T-cell (primary cell): ENCODE results near the gene NYAP2. TPM values are rescaled to one million over a fixed set of nuclear protein-coding genes. Genes with fewer than 3 reads are reported as not detected.

Source experiments
- ATAC-seq, 4 experiments: fragments of 200-7000 bp in 3 of 4; fragments of 150-1000 bp in 1 of 4; cut with Tn5 transposase; replicated peaks in 1 of 4; 1 replicate in 3 of 4; 2 replicates in 1 of 4; pipeline ENCODE4 v1.10.0; 2021; ENCODE audit warnings: moderate library complexity in 3 of 4, mild to moderate bottlenecking in 2 of 4, moderate number of reproducible peaks in 1 of 4
- CTCF ChIA-PET, 2 donors: fragments of 300-600 bp; sonication (Branson Sonifier 250); formaldehyde crosslinking; loops; one replicate each; lab custom pipeline; 2022; ENCODE audit warnings: antibody characterized with exemption in 2 of 2; lab: Charles Lee
- POLR2A ChIA-PET, 2 donors: fragments of 300-600 bp; sonication (Branson Sonifier 250); formaldehyde crosslinking; loops; one replicate each; lab custom pipeline; 2022; ENCODE audit warnings: antibody characterized with exemption in 2 of 2; lab: Charles Lee
- DNase-seq, 35 experiments: peaks; one replicate each; pipeline versions ENCODE4 v3.0.0 to v3.0.0-alpha.2; 2013 to 2023
- H3K27ac ChIP-seq: one replicate; pipeline ENCODE4 v1.5.1; 2013; ENCODE audit warnings: low read length
- H3K27me3 ChIP-seq, 2 experiments: replicated peaks in 1 of 2; 1 replicate in 1 of 2; 2 replicates in 1 of 2; pipeline versions ENCODE4 v1.6.1 to v1.7.0; 2013; ENCODE audit warnings: low read length in 1 of 2, mixed read lengths in 1 of 2; ENCODE audit not compliant: control insufficient read depth in 2 of 2, insufficient read depth in 2 of 2; ENCODE audit errors: extremely low read depth in 1 of 2
- H3K36me3 ChIP-seq, 2 donors: 1 replicate in 1 of 2; 2 replicates in 1 of 2; pipeline versions ENCODE4 v1.6.1 to v1.7.0; 2013; ENCODE audit warnings: low read length in 1 of 2; ENCODE audit not compliant: control insufficient read depth in 2 of 2, insufficient read depth in 1 of 2; ENCODE audit errors: extremely low read depth in 1 of 2
- H3K4me1 ChIP-seq, 2 experiments: 1 replicate in 1 of 2; 2 replicates in 1 of 2; pipeline versions ENCODE4 v1.6.1 to v1.7.0; 2013; ENCODE audit warnings: low read length in 2 of 2, mixed read lengths in 1 of 2; ENCODE audit not compliant: insufficient read depth in 2 of 2, control insufficient read depth in 1 of 2; ENCODE audit errors: extremely low read depth in 1 of 2
- H3K4me3 ChIP-seq, 2 donors: 1 replicate in 1 of 2; 2 replicates in 1 of 2; pipeline versions ENCODE4 v1.5.1 to v1.7.0; 2013; ENCODE audit warnings: mild to moderate bottlenecking in 2 of 2, low read length in 1 of 2, moderate library complexity in 1 of 2; ENCODE audit not compliant: control insufficient read depth in 1 of 2; ENCODE audit errors: extremely low read depth in 1 of 2
- H3K9me3 ChIP-seq: 2 replicates; pipeline ENCODE4 v1.7.0; 2013
- H3K27ac Mint-ChIP-seq, 2 donors: one replicate each; pipeline ENCODE4 v1.8.0; 2020 to 2021; ENCODE audit warnings: mild to moderate bottlenecking in 2 of 2, mixed read lengths in 2 of 2
- H3K27me3 Mint-ChIP-seq, 2 donors: one replicate each; pipeline ENCODE4 v1.8.0; 2021 to 2022; ENCODE audit warnings: mixed read lengths in 2 of 2
- H3K36me3 Mint-ChIP-seq: one replicate; pipeline ENCODE4 v1.8.0; 2021; ENCODE audit warnings: mixed read lengths
- H3K4me1 Mint-ChIP-seq, 3 donors: one replicate each; pipeline ENCODE4 v1.8.0; 2020 to 2022; ENCODE audit warnings: mixed read lengths in 3 of 3, mild to moderate bottlenecking in 1 of 3
- H3K4me3 Mint-ChIP-seq, 3 donors: one replicate each; pipeline ENCODE4 v1.8.0; 2020 to 2022; ENCODE audit warnings: mild to moderate bottlenecking in 3 of 3, mixed read lengths in 3 of 3, moderate library complexity in 3 of 3
- H3K9me3 Mint-ChIP-seq, 3 donors: one replicate each; pipeline ENCODE4 v1.8.0; 2020 to 2022; ENCODE audit warnings: mixed read lengths in 3 of 3
- WGBS: methylation state at CpG from one replicate; pipeline ENCODE4 v1.1.5; 2013; ENCODE audit warnings: missing lambda C conversion rate; ENCODE audit not compliant: insufficient coverage; 5-methylcytosine and 5-hydroxymethylcytosine counted together
- total RNA-seq, 35 experiments: library from RNA in 6 of 35; stranded (reverse) in 6 of 35; fragments of 120-200 nt in 1 of 35; gene quantifications; one replicate each; pipeline versions ENCODE4 v1.2.1 to v1.2.4 and lab custom pipeline; 2013 to 2026

NYAP2 gene
- total RNA-seq, 5 donors from 2014 or later (not counting 1 experiment from before 2014, with no cell fraction given) = 0.06 to 0.15 TPM; not detected in 3

DNA sequence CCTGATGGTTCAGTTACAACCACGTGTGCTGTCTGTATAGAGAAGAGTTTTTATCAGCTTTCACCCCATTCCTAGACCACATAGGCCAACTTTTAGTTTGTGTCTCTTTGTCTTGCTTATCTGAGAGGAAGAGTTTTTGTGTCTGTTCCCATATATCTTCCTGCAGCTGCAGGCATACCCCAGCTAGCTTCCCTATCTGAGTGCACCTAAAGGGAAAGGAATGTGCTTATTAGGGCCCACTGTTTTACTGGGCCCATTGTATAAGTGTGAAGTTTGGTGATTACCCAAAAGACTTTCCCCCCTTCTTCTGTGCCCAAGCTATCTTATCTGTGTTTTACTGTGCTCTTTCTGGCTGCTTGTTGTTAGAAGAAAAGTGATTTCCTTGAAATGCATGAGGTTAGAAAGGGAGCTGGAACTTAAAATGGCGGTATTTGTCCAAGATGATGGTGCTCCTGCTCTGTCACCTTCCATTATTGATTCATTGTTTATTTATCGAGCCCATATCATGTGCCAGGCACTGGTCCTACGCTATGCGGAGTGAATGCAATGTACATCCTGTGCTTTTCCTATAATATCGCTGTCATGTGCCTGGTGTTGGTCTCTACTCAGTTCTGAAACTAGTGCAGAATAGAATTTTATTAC lies 57.2 kb downstream of the NYAP2 start:
- CTCF ChIA-PET = no interaction called here
- peaks cover 0 to 2% of the 10 kb centered on the region in 2 experiments for H3K27me3 ChIP-seq
- Mint-ChIP-seq H3K27me3 (peaks cover 15 to 19% of the 10 kb centered on the region in 2 donors), H3K36me3 (no peaks in the 10 kb centered on the region), H3K27ac (no peak overlapping the region), H3K4me3 (no peak overlapping the region), H3K4me1 (no peaks in the 10 kb centered on the region), H3K9me3 (no peaks in the 10 kb centered on the region)
- POLR2A ChIA-PET = interaction anchor here in 1 of 2 donors (0.6 kb wide), 1 partner anchor 100 kb away, joined by 3 read pairs; no protein-coding TSS in a partner anchor
- no peak overlapping the region for H3K27ac ChIP-seq
- no peaks in the 10 kb centered on the region for H3K4me1 ChIP-seq
- no peaks in the 10 kb centered on the region for H3K36me3 ChIP-seq
- DNase-seq (no peak), ATAC-seq (no peak)
- no peaks in the 10 kb centered on the region for H3K9me3 ChIP-seq
- H3K4me3 ChIP-seq = no peak overlapping the region
- WGBS = 100% methylated on average over 2 of the region's 6 CpGs

DNA sequence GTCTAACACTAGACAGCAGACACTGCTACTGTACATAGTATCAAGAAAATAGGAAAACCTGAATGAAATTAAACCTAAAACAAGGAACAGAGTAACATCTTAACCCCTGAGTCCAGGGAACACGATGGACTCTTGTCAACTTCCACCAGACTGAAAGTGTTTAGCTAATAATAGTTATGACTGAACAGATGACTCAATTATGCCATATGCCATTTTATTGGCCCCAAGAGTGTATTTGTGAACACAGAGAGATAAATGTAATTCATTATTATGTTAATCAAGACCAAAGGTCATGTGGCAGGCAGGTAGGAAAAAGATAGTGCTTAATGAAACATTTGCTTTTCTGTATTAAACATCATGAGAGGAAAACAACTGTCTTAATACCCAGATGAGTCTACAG lies 58.0 kb downstream of the NYAP2 start:
- H3K27ac ChIP-seq = no peak overlapping the region
- no peaks in the 10 kb centered on the region for H3K9me3 ChIP-seq
- Mint-ChIP-seq H3K9me3 (no peaks in the 10 kb centered on the region), H3K4me1 (no peaks in the 10 kb centered on the region), H3K27me3 (peaks cover 15 to 18% of the 10 kb centered on the region in 2 donors), H3K36me3 (no peaks in the 10 kb centered on the region), H3K4me3 (no peak overlapping the region), H3K27ac (no peak overlapping the region)
- no peaks in the 10 kb centered on the region for H3K36me3 ChIP-seq
- no peaks in the 10 kb centered on the region for H3K4me1 ChIP-seq
- peaks cover 0 to 2% of the 10 kb centered on the region in 2 experiments for H3K27me3 ChIP-seq
- no peak for ATAC-seq
- no peak overlapping the region for H3K4me3 ChIP-seq
- ChIA-PET CTCF (interaction anchor here in 1 of 2 donors (1.1 kb wide), 1 partner anchor 10 kb away, joined by 3 read pairs; no protein-coding TSS in a partner anchor), POLR2A (no interaction called here)
- DNase-seq = no peak
- WGBS = no CpG with 5 or more reads among the region's 1 CpG

DNA sequence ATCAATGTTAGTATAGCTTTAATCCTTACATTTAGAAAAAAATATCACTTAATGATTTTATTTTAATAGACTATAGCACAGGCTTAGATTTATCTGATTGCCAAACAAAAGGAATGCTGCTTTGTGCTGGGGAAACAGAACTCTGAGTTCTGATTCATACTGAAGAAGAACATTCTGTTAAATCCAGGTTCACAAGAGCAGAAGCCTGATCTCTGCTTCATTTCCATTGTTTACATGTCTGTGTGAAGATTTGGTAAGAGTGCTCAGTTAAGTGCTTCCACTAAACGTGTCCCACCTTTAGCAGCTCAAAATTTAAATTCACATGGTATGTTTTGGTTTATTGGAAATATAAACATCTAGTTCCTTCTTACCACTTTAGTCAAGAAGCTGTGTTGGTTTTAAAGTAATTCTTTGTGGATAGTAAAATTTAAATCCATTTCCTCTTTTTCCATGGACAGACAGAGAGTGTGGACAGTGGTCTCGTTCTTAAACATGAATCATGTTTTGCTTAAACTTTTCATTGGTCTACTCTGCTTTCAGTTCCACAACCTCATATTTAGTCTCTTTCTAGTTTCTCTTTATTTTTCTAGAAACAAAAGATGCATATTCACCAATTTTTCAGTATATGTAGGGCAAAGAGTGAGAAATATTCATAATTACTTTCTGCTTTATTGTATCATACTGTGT lies 59.1 kb downstream of the NYAP2 start:
- peaks cover 0 to 2% of the 10 kb centered on the region in 2 experiments for H3K27me3 ChIP-seq
- Mint-ChIP-seq H3K27ac (no peak overlapping the region), H3K4me3 (no peak overlapping the region), H3K27me3 (peaks cover 14 to 15% of the 10 kb centered on the region in 2 donors), H3K9me3 (no peaks in the 10 kb centered on the region), H3K36me3 (no peaks in the 10 kb centered on the region), H3K4me1 (peaks cover under 1 to 3% (median 2%) of the 10 kb centered on the region in 3 donors)
- no peak overlapping the region for H3K27ac ChIP-seq
- no peaks in the 10 kb centered on the region for H3K36me3 ChIP-seq
- no peaks in the 10 kb centered on the region for H3K9me3 ChIP-seq
- no peaks in the 10 kb centered on the region for H3K4me1 ChIP-seq
- POLR2A ChIA-PET = no interaction called here
- H3K4me3 ChIP-seq = no peak overlapping the region
- ATAC-seq (no peak), DNase-seq (no peak)
- no CpG with 5 or more reads among the region's 2 CpGs for WGBS
- CTCF ChIA-PET = no interaction called here

DNA sequence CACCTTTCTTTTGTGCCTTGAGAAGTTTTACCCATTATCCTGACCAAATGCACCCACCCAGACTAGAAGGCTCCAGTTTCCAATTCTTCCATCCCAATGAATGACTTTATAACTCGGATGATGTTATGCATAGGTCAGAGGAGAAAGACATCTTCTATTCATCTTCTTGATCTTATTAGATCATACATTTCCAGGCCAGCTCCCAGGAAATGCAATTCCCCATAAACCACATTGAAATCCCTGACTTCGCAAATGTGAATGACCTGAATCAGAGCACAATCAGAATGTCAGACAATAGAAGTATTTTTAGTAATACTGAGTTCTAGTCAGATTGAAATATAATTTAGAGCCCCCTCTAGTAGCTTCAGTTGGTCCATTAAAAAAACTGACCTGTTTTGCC lies 62.9 kb downstream of the NYAP2 start:
- Histone ChIP-seq H3K4me1 (peaks cover 0 to 8% of the 10 kb centered on the region in 2 experiments), H3K27ac (no peak overlapping the region), H3K36me3 (no peaks in the 10 kb centered on the region), H3K4me3 (no peak overlapping the region), H3K9me3 (no peaks in the 10 kb centered on the region), H3K27me3 (peaks cover 0 to 2% of the 10 kb centered on the region in 2 experiments)
- Mint-ChIP-seq H3K4me1 (peaks cover 11 to 35% (median 21%) of the 10 kb centered on the region in 3 donors), H3K27ac (no peak overlapping the region), H3K9me3 (no peaks in the 10 kb centered on the region), H3K36me3 (no peaks in the 10 kb centered on the region), H3K4me3 (no peak overlapping the region), H3K27me3 (peaks cover 9 to 10% of the 10 kb centered on the region in 2 donors)
- WGBS = no CpG with 5 or more reads among the region's 2 CpGs
- no peak for ATAC-seq
- ChIA-PET POLR2A (no interaction called here), CTCF (no interaction called here)
- DNase-seq = no peak

- Mint-ChIP-seq H3K36me3 (no peaks in the 10 kb centered on the region), H3K27me3 (peaks cover 7 to 10% of the 10 kb centered on the region in 2 donors), H3K4me1 (peaks cover 11 to 36% (median 21%) of the 10 kb centered on the region in 3 donors), H3K9me3 (peaks cover 0 to 1% (median 0%) of the 10 kb centered on the region in 3 donors), H3K4me3 (no peak overlapping the region), H3K27ac (no peak overlapping the region)
- no peak for DNase-seq
- POLR2A ChIA-PET = no interaction called here
- Histone ChIP-seq H3K27me3 (peaks cover 0 to 2% of the 10 kb centered on the region in 2 experiments), H3K36me3 (no peaks in the 10 kb centered on the region), H3K4me3 (no peak overlapping the region), H3K27ac (no peak overlapping the region), H3K9me3 (no peaks in the 10 kb centered on the region), H3K4me1 (peaks cover 0 to 8% of the 10 kb centered on the region in 2 experiments)
- CTCF ChIA-PET = no interaction called here
- no peak for ATAC-seq
Observed at GRCh38 chr2:225462945-225463344, 63.4 kb downstream of the NYAP2 start.

DNA sequence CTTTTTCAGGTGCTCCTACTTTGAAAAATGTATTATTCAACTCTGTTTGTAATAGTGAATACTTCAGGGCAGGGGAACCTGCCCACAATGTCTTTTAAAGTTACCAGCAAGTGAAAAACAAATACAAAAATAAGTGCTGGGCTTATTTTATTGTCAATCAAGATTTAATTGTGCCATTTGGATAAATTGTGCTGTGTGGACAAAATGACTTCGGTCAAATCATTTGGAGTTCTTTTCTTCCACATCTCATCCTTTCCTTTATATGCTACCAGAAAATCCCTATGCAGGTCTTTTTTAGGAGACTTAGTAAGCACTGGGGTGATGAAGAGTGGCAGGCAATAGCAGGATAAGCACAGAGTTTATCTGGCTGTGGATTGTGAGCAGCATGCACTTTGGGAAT lies 63.9 kb downstream of the NYAP2 start:
- peaks cover 0 to 8% of the 10 kb centered on the region in 2 experiments for H3K4me1 ChIP-seq
- H3K27ac ChIP-seq = no peak overlapping the region
- H3K4me3 Mint-ChIP-seq = peak overlapping the region in 2 of 3 donors; percentile 77 to 78
- no peak for ATAC-seq
- ChIA-PET POLR2A (no interaction called here), CTCF (no interaction called here)
- no peaks in the 10 kb centered on the region for H3K36me3 Mint-ChIP-seq
- WGBS = no CpG with 5 or more reads among the region's 1 CpG
- no peaks in the 10 kb centered on the region for H3K36me3 ChIP-seq
- H3K9me3 Mint-ChIP-seq = peaks cover 0 to 5% (median 0%) of the 10 kb centered on the region in 3 donors
- no peak for DNase-seq
- H3K4me1 Mint-ChIP-seq = peaks cover 11 to 36% (median 21%) of the 10 kb centered on the region in 3 donors
- no peaks in the 10 kb centered on the region for H3K27me3 ChIP-seq
- H3K27me3 Mint-ChIP-seq = peaks cover 7 to 10% of the 10 kb centered on the region in 2 donors
- H3K27ac Mint-ChIP-seq = peak overlapping the region in 1 of 2 donors; percentile 93
- no peaks in the 10 kb centered on the region for H3K9me3 ChIP-seq
- H3K4me3 ChIP-seq = no peak overlapping the region
